ENCODE results near the gene CCDC154.

Gene CCDC154

GRCh38 chr16:1488619-1489018 lies 44.3 kb upstream of the CCDC154 start, which contains the start of gene PTX4:
PTX4 (minus strand) TSS chr16:1488944; CDS start chr16:1488909, 35 bp downstream.
- H4K20me1 ChIP-seq (ENCODE audit: low read depth, low read length), result no peaks in the 10 kb centered on the region
- H3K79me2 ChIP-seq (ENCODE audit: insufficient read depth, low read length), result no peaks in the 10 kb centered on the region; the same call in 1 of the 2 replicates
- no peak within 1 kb of the TSS for H2AFZ ChIP-seq (ENCODE audit: low read depth, low read length, severe bottlenecking)
- H3K36me3 ChIP-seq (ENCODE audit: low read length), result no peaks in the 10 kb centered on the region
- H3K4me3 ChIP-seq (ENCODE audit: insufficient read depth, low read length, poor library complexity, severe bottlenecking), result no peak within 1 kb of the TSS
- no peak within 1 kb of the TSS for H3K9ac ChIP-seq (ENCODE audit: low read length)
- H3K9me3 ChIP-seq (ENCODE audit: insufficient read depth, low read length), result no peaks in the 10 kb centered on the region
- no peak within 1 kb of the TSS for H3K27ac ChIP-seq (ENCODE audit: low read depth, low read length)
- H3K4me2 ChIP-seq (ENCODE audit: low read depth, low read length, poor library complexity, severe bottlenecking), result no peak within 1 kb of the TSS
- H3K27me3 ChIP-seq (ENCODE audit: low read length), result no peaks in the 10 kb centered on the region
- no peaks in the 10 kb centered on the region for H3F3A ChIP-seq (ENCODE audit: insufficient read depth)
- H3K9me2 ChIP-seq (replicated peaks; ENCODE audit: insufficient read depth, low read length), result no peaks in the 10 kb centered on the region
- TF ChIP-seq EZH2phosphoT487 (conservative IDR thresholded peaks at IDR 0.05; ENCODE audit: low read length) (no peak), CTCF (IDR thresholded peaks at IDR 0.05; ENCODE audit: insufficient read depth, low read length, poor library complexity, severe bottlenecking) (no peak)

- TF ChIP-seq EZH2phosphoT487 (conservative IDR thresholded peaks at IDR 0.05; ENCODE audit: low read length) (no peak), CTCF (IDR thresholded peaks at IDR 0.05; ENCODE audit: insufficient read depth, low read length, poor library complexity, severe bottlenecking) (no peak)
- Histone ChIP-seq H3K9me3 (ENCODE audit: insufficient read depth, low read length) (no peaks in the 10 kb centered on the region), H3K27ac (ENCODE audit: low read depth, low read length) (no peak overlapping the region), H2AFZ (ENCODE audit: low read depth, low read length, severe bottlenecking) (no peak overlapping the region), H3K36me3 (ENCODE audit: low read length) (no peaks in the 10 kb centered on the region), H3K9ac (ENCODE audit: low read length) (no peak overlapping the region), H3K79me2 (ENCODE audit: insufficient read depth, low read length) (no peaks in the 10 kb centered on the region), H3K9me2 (replicated peaks; ENCODE audit: insufficient read depth, low read length) (no peaks in the 10 kb centered on the region), H3K4me2 (ENCODE audit: low read depth, low read length, poor library complexity, severe bottlenecking) (no peak overlapping the region), H4K20me1 (ENCODE audit: low read depth, low read length) (no peaks in the 10 kb centered on the region), H3F3A (ENCODE audit: insufficient read depth) (no peaks in the 10 kb centered on the region), H3K4me3 (ENCODE audit: insufficient read depth, low read length, poor library complexity, severe bottlenecking) (no peak overlapping the region), H3K27me3 (ENCODE audit: low read length) (no peaks in the 10 kb centered on the region)
These were observed 43.8 kb upstream of the CCDC154 start for GRCh38 chr16:1488054-1488601.

GRCh38 chr16:1487395-1488053 lies 43.2 kb upstream of the CCDC154 start:
- Histone ChIP-seq H4K20me1 (ENCODE audit: low read depth, low read length) (no peaks in the 10 kb centered on the region), H3K27ac (ENCODE audit: low read depth, low read length) (no peak overlapping the region), H3K9me2 (replicated peaks; ENCODE audit: insufficient read depth, low read length) (no peaks in the 10 kb centered on the region)

More at GRCh38 chr16:1487395-1488053, 43.2 kb upstream of the CCDC154 start:
- H3K36me3 ChIP-seq (ENCODE audit: low read length), result no peaks in the 10 kb centered on the region
- H3K9ac ChIP-seq (ENCODE audit: low read length), result no peak overlapping the region
- no peaks in the 10 kb centered on the region for H3K27me3 ChIP-seq (ENCODE audit: low read length)
- H3K4me3 ChIP-seq (ENCODE audit: insufficient read depth, low read length, poor library complexity, severe bottlenecking), result no peak overlapping the region
- H2AFZ ChIP-seq (ENCODE audit: low read depth, low read length, severe bottlenecking), result no peak overlapping the region
- no peak for TF ChIP-seq EZH2phosphoT487 (conservative IDR thresholded peaks at IDR 0.05; ENCODE audit: low read length)
- TF ChIP-seq CTCF (IDR thresholded peaks at IDR 0.05; ENCODE audit: insufficient read depth, low read length, poor library complexity, severe bottlenecking), result no peak
- H3K79me2 ChIP-seq (ENCODE audit: insufficient read depth, low read length), result no peaks in the 10 kb centered on the region
- no peaks in the 10 kb centered on the region for H3F3A ChIP-seq (ENCODE audit: insufficient read depth)
- H3K9me3 ChIP-seq (ENCODE audit: insufficient read depth, low read length), result no peaks in the 10 kb centered on the region
- no peak overlapping the region for H3K4me2 ChIP-seq (ENCODE audit: low read depth, low read length, poor library complexity, severe bottlenecking)
